HG02973 (cell line): ENCODE data around the gene LTB4R2.
"Not testable (repeated sequence)": the region's sequence is repeated elsewhere in the genome, so short reads cannot be mapped to it uniquely, and the experiment has no call there.

Source experiments
- ATAC-seq: cut with Tn5 transposase; IDR thresholded peaks from one replicate; pipeline ENCODE4 v1.9.1; 2021; ENCODE audit warnings: moderate library complexity; ENCODE audit not compliant: unreplicated experiment

Gene LTB4R2

DNA sequence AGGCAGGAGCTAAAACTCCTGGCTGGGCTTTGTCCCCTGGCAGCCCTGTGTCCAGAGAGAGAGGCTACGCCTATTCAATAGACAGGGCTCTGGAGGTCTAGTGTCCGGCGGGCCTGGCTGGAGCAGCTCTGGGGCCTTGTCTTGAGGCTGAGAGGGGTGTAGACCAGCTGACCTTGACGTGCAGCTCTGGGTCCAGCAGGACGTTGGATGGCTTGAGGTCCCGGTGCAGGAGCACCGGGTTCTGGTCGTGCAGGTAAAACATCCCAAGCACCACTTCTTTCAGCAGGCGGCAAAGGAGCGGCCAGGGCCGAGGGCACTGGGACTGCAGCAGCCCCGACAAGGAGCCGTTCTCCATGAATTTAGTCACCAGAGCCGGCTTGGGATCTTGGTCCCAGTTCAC, 28.9 kb downstream of the LTB4R2 start:
- ATAC-seq: no peak

DNA sequence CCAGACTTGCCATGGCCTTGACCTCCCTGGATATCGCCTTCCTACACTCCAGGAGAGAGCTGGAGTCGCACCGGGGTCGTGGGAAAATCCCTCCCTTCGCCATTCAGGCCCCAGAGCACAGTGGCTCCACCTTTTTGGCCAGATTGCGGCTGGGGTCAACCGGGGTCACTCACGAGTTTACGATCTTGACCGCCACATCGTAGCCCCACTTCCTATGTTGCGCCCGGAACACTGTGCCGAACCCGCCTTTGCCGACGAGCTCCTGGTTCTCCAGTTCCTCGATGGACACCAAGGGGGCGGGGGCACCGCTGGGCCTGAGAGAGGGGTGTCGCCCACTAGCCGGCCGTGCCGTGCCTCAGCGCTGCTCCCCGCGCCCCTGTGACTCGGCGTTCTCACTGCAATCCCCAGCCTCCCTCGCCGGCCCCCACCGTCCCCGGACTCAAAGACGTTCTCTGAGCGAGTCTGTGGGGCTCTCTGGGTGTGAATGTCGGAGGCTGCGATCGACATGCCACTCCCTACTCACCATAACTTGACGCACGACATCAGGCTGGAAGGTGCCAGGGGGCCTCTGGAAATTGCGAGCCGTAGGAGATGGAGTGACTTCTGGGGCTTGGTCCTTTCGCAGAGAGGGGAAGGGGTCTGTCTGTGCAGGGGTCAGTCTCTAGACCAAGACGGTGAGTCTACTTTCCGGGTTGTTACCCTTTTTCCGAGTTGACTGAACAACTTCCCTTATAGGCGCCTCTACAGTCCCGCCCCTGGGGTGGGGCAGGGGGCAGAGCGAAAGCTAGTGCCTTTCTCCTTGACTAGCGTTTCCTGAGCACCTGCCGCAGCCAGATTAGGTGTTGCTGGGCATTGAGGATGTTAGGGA, 29.6 kb downstream of the LTB4R2 start, which contains the start of gene RIPK3:
Gene RIPK3, minus strand, starts transcription at position 708 of the 868 bp plus-strand sequence. Its CDS starts 165 bp downstream, at position 543.
- peak; percentile 80 for ATAC-seq

DNA sequence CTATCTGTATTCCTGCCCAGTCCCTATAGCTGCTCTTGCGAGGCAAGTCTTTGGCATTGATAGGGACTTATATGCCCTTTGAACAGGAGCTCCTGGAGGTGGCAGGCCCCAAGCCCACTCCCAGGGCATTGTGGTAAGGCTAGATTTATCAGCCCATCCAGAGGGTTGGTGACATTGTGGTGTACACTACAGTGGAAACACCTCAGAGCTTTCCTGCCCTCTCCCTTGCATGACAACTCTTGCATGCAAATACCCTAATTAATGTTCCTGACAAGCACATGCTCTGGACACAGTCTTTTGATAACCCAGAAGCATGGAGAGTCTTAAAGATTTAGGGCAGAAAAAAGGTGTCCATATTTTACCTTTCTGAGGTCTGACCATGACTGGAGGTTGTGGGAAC, 30.7 kb downstream of the LTB4R2 start:
- no peak for ATAC-seq

- no peak for ATAC-seq
Observed at GRCh38 chr14:24342889-24343288, 32.9 kb downstream of the LTB4R2 start.

DNA sequence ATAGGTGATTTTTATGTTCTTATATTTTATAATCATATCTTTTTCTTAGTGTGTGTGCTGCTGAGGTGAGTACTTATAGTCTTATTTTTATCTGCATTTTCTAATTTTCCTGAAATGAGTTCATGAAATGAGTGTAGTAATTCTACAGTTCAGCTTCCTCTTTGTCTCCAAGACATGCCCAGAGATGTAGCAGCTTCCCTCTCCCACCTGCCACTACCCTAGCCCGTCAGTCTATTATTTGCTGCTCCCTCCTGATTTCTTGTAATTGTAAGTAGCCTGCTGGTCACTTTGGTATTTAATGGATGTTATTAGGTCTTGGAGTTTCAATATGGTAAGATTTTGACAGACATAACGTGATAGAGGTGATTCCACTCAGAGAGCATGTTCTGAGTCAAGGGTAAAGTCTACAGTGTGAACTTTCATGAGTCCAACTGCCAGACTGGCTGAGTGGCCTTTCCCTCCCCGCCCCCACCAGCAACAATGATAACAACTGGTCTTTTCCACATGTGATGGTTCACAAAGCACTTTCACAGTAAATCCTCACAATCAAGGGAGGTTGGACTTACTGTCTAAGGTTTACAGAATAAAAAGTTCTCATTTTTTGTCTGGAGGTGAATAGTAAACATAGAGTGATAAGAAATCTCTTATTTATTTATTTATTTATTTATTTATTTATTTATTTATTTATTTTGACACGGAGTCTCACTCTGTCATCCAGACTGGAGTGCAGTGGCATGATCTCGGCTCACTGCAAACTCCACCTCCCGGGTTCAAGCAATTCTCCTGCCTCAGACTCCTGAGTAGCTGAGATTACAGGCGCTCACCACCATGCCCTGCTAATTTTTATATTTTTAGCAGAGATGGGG, 34.1 kb downstream of the LTB4R2 start:
- ATAC-seq: no peak

- ATAC-seq: no peak
Observed at GRCh38 chr14:24347134-24347533, 37.2 kb downstream of the LTB4R2 start.

- no peak for ATAC-seq
Observed at GRCh38 chr14:24348186-24348585, 38.2 kb downstream of the LTB4R2 start.

- no peak for ATAC-seq
Observed at GRCh38 chr14:24349742-24350141, 39.8 kb downstream of the LTB4R2 start.

GRCh38 chr14:24351517-24351916, 41.6 kb downstream of the LTB4R2 start:
- ATAC-seq: no peak

GRCh38 chr14:24353559-24354481, 43.9 kb downstream of the LTB4R2 start:
- ATAC-seq: no peak

GRCh38 chr14:24354482-24354825, 44.5 kb downstream of the LTB4R2 start:
- not testable (repeated sequence) for ATAC-seq

DNA sequence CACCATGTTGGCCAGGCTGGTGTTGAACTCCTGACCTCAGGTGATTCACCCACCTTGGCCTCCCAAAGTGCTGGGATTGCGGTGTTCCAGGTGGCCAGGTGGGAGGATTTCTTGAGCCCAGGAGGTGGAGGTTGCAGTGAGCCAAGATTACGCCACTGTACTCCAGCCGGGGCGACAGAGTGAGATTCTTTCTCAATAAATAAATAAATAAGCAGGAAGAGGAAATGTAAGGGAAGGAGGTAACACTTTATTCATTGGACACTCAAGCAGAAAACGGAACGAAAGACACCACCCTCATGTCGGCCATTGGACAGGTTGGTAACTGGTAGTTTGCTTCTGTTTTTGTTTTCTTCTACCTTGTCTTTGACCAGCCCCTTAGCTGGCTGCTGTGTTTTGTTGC, 45.1 kb downstream of the LTB4R2 start:
- no peak for ATAC-seq

DNA sequence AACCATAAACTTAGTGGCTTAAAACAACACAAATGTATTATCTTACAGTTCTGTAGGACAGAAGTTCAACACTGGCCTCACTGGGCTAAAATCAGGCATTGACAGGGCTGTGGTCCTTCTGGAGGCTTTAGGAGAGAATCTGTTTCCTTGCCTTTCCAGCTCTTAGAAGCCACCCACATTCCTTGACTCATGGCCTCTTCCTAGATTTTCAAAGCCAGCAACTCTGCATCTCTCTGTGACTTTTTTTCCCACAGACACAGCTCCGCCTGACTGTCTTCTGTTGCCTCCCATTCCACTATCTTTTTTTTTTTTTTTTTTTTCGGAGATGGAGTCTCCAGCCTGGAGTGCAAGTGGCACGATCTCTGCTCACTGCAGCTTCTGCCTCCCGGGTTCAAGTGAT, 46.3 kb downstream of the LTB4R2 start:
- no peak for ATAC-seq

DNA sequence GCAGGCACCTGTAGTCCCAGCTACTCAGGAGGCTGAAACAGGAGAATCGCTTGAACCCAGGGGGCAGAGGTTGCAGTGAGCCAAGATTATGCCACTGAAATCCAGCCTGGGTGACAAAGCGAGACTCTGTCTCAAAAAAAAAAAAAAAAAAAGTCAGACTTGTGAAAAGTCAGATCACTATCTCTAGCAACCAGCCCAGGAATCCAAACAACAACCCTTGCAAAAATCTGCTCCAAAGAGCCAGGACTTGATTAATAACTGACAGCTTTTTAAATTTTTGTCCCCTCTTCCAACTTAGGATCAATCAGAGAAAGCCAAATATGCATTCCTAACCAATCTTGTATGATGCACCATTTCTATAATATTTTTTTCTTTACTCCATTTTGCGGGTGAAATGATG, 50.3 kb downstream of the LTB4R2 start:
- ATAC-seq: no peak

- no peak for ATAC-seq
Observed at GRCh38 chr14:24361326-24361725, 51.4 kb downstream of the LTB4R2 start.
